ENCODE measurements around the gene GCN1.
"Not testable (repeated sequence)": the region's sequence is repeated elsewhere in the genome, so short reads cannot be mapped to it uniquely, and the experiment has no call there.

Gene GCN1

DNA sequence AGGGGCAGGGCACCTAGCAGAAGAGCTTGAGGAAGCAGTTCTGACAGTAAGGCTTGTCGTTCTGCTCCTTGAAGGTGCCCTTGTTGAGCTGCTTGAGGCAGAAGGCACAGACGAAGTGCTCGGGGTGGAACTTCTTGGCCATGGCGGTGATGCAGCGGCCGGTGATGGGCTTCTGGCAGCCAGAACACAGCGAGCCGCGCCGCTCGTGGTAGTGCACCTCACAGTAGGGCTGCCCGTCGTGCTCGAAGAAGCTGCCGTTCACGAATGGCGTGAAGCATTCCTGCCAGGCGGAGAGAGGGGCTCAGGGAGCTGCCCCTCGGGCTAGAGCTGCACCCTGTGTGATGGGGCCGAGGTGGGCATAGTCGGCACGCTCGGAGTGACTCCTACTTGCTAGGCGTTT, 17.8 kb upstream of the GCN1 start:
- DNase-seq: no peak

DNA sequence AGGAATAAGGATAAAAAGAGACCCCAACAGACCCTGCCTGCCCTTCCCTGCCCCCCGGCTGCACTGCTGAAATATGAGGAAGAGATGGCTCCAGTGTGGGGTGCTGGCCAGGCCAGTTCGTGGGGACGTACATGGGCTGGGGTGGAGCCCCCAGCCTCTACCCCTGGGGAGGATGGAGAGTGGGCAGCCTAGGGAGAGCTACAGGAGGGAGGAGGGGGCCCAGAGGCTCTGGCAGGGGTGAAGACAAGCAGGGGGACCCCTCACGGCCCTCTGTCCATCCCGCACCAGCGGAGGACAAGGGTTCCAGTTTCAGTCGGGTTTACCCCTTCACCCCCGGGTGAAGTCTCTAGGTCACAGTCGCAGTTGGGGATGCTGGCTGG, 17.4 kb upstream of the GCN1 start:
- DNase-seq: no peak

DNA sequence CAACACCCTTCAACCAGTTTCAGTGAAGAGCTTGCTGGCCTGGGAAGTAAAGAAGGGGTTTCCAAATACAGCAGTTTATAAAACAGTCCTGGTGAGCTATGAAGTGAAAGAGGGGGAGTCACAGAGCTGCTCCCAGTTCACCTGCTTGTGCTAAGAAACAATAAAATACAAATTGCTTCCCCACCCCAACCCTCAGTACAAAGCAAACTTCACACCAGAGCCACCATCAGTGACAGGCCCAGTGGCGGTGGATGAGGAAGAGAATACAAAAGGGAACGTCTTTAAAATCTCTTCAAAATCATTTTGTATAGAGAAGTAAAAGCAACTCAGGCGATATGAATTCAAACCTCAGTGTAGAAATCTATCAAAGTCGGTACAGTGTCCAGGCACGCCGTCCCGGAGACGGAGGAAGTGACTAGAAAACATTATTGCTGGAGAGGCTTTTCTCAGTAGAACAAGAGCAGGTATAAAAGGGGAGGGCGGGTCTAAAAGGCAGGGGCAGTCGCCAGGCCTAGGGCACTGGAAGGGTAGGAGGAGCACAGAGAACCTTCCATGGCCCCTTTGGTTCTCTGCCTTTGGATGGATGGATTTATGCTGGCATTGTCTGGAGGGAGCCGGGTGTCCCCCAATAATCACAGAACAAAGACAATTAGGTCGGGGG, 16.9 kb upstream of the GCN1 start:
- DNase-seq: no peak

DNA sequence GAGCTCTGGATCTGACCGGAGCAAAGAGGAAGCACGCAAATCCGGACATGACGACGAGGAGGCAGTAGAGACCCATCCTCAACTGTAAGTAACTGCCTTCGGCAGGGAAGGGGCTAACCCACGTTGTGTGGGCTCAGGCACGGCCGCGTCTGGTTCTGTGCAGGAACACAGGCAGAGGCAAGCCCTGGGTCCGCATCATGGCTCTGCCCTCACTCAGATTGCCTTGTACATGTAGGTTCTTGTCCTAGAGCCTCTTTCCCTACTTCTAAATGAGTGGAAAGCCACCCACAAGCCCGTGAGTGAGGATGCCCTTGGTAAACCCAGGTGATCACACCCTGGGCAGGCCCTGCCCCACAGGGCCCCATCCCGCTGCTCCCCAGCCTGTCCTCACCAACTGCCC, 15.3 kb upstream of the GCN1 start:
- DNase-seq: no peak

DNA sequence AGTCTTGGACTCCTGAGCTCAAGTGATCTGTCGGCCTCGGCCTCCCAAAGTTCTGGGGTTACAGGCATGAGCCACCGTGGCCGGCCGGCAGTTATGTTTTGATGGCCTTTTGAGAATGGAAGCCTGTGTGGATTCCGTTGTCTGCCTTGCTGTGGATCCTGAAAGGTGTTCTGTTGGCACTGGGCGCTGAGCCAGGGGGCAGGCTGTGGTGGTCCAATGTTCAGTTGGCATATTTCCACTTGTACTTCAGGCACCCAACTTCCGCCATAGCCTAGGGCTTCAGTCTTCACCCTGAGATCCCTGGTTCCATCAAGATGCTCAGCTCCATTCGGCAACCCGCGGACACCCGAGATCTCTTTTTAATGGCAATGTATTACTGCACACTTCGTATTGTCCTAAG, 12.7 kb upstream of the GCN1 start:
- no peak for DNase-seq

DNA sequence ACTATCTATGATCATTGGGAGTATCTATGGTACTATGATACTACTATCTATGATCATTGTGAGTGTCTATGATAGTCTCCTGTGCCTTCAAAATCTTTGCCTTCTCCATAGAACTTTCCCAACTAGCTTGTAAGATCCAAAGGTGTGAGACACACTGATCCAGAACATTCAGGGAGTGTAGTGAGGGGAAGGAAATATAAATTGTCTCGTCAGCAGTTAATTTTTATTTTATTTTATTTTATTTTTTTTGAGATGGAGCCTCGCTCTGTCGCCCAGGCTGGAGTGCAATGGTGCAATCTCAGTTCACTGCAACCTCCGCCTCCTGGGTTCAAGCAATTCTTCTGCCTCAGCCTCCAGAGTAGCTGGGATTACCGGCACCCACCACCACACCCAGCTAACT, 12.3 kb upstream of the GCN1 start:
- not testable (repeated sequence) for DNase-seq

DNA sequence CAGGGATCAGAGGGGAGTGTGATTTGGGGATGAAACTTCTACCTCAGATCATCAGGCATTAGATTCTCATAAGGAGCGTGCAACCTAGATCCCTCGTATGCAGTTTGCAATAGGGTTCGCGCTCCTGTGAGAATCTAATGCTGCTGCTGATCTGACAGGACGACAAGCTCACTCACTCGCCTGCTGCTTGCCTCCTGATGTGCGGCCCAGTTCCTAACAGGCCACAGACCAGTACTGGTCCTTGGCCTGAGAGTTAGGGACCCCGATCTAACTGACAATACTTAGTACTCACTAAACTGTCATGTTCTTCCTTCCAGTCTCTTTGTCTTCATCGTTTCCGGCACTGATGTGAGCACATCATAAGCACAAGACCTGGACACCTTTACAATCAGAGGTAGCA, 11.7 kb upstream of the GCN1 start:
- no peak for DNase-seq

DNA sequence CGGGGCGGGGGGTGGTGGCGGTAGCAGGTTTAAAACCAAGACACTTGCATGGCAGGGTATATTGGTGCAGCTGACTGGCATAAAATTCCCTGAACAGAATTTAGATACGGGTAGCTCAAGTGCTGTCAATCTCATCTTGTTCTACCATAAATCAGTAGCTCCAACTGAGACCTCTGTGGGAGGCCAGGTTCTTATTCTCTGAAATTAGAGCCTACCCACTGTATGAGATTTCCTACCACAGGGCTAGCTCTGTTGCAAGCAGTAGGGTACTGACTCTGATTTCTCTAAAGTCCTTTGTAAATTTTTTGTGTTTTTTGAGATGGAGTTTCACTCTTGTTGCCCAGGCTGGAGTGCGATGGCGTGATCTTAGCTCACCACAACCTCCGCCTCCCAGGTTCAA, 9.7 kb upstream of the GCN1 start:
- DNase-seq: no peak

DNA sequence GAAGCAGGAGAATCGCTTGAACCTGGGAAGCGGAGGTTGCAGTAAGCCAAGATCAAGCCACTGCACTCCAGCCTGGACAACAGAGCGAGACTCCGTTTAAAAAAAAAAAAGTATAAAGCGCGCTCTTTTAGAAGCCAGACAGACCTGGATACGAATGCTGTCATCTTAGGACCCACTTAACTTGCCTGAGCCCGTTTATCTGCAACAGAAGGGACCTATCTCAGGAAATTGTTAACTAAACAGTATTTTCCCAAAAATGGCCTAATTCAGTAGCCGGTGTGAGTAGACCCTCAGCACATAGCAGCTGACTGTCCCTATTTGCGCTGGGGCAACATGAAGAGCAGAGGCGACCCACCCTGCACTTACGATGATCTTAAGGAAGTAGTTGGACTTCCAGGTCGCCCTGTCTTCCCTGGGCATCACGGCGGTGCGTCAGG, 5.9 kb upstream of the GCN1 start:
- no peak for DNase-seq

DNA sequence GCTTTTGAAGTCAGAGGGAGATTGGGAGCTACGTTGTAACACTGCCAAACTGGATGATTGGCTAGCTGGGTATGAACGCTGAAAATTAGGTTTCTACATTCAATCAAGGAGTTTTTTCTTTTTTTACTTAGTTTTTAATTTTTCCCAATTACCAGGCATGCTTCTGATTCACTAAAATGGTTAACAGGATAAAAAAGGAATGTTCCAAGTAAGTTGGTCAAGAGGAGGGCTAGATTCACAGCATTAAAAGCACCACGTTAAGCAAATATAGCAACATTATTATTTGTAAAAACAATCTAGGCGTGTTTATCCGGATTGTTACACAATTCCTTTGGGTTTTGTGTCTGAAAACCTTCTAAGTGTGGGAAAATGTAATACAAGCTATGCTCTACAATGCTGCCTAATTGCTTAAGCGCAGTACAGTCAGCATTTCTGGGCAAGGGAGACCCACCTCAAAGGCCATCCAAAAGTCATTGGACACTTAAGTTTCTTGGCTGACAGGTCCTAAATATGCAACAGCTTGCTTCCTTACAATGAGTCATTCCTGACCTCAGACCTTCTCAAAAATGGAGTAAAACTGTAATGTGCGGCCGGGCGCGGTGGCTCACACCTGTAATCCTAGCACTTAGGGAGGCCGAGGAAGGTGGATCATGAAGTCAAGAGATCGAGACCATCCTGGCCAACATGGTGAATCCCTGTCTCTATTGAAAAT, 5.2 kb upstream of the GCN1 start:
- no peak for DNase-seq

DNA sequence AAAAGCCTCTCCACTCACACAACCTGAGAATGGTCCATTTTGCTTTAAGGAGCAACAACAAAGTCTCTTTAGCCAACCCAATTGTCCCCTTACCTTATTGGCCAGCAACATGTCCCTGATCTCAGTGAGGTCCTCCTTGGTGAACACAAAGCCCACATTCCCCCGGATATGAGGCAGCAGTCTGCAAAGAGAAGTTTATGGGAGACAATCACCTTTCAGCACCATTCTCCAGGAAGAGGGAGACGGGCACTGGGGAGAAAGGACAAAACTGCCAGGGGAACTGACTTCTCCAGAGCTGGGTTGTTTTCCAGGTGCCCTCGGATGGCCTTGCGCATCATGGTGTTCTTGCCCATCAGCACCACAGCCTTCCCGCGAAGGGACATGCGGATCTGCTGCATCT, 4.5 kb upstream of the GCN1 start:
- DNase-seq: no peak

DNA sequence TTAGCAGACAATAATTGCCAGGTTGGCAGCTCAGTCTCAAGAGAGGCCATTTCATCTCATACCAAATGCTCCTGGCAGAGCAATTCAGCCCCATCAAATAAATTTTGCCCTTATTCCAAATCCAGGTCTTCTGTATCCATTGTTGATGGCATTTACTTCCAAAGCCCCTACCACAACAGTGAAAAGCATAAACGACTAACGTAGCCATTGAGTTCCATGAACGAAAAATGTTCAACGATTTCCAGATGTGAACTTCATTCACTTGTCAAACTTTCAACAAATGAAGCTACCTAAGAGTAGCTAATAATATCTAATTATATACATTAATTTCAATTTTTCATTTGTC, 3.0 kb upstream of the GCN1 start:
- DNase-seq: no peak

DNA sequence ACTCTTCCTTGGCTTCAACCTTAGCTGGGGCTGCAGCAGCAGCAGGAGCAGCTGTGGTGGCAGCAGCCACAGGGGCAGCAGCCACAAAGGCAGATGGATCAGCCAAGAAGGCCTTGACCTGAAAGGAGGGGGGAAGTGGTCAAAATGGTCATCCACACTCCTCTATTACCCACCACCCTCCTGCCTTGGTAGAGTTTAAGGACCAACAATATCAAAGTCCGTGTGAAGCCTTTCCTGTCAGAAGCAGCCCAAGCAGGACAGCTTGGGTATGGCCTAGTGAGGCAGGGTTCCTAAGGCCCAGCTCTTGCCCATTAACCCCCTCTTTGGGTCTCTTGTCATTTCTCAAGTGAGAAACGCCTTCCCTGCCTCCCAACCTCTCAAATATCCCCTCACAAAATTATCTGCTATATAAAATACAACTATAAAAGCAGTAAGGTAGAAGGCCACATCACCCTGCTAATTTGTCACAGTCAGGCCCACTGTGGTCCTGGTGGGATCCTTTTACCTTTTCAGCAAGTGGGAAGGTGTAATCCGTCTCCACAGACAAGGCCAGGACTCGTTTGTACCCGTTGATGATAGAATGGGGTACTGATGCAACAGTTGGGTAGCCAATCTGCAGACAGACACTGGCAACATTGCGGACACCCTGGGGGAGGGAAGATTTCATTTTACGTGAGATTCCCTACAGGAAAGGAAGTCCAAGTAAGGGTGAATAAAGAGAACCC, 2.5 kb upstream of the GCN1 start:
- DNase-seq: not testable (repeated sequence)

DNA sequence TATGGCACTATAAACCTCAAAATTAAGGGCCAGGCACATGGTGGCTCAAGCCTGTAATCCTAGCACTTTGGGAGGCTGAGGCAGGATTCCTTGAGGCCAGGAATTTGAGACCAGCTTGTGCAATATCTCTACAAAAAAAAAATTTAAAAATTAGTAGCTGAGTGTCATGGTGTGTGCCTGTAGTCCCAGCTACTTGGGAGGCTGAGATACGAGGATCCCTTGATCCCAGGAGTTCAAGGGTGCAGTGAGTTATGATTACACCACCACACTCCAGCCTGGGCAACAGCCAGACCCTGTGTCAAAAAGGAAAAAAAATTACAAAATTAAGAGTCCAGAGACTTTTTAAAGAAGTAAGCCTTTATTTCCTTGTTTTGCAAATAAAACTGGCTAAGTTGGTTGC, 1.8 kb upstream of the GCN1 start:
- DNase-seq: no peak

DNA sequence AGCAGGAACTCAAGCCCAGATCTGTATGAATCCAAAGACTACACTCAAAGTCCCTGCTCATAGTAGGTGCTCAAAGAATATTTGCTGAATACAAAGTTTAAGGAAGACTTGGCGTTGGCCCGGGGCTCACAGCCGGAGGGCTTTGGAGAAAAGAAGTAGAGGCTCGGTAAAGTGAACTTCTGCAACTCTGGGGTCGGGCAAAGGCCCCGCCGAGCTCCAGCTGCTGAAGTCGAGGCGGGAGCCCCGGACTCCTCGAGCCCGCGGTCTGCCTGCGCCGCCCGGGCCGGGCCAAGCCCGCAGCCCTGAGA, 335 bp downstream of the GCN1 start:
- no peak for DNase-seq

DNA sequence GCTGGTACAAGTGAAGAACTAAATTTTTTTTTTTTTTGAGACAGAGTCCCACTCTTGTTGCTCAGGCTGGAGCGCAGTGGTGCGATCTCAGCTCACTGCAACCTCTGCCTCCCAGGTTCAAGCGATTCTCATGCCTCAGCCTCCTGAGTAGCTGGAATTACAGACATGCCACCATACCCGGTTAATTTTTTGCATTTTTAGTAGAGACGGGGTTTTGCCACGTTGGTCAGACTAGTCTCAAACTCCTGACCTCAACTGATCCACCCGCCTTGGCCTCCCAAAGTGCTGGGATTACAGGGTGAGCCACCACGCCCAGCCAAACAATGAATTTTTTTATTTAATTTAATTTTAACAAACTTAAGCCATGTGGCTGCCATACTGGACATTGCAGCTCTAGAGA, 1.2 kb downstream of the GCN1 start:
- DNase-seq: not testable (repeated sequence)

DNA sequence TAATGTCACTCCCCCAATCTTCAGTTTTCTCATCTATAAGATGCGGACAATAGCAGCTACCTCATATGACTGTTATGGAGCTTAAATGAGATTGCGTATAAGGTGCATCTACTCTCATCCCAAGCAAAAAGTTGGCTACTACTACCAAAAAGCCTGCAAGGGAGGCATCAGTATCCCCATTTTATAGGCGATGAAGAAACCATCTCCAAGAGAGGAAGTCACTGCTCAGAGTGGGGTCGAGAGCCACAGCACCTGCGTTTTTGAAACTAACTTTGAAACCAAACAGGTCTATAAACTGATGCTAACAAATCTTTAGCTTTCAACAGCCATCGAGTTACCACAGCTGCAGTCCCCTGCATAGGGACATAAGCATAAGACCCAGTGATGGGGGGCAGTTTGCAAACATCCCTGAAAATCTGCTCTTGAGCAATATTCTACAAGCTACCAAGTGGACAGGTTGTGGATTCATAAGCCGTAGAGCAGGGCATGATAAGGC, 3.5 kb downstream of the GCN1 start:
- no peak for DNase-seq

DNA sequence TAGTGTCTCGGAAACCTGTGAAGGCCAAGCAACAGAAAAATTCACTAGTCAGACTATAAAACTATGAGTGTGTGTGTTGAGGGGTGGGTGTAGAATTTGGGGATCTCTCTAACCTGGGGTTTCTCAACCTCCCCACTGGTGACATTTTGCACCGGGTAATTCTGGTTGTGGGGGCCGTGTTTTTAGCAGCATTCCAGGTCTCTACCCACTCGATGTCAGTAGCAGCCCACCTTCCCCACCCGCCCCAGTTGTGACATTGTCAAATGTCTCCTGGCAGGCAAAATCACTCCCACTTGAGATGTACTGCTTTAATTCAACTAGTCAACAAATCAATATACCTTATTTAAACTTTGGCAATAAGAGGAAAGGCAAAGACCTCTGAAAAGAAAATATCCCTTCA, 4.1 kb downstream of the GCN1 start:
- no peak for DNase-seq

DNA sequence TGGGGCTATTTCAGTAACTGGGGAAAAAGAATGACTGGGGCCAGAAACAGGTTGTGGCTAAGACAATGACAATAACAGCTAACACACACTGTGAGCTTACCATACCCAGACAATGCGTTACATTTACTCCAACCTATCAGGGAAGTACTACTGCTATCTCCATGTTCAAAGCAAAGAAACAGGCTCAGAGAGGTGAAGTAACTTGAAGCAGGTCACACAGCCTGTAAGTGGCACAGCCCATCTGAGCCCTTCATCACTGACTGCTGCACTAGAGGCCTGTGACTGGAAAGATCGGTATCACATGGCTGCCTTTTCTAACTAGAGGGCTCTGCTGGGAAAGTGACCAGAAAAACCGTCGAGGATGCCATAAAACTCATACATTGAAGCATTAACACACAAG, 7.9 kb downstream of the GCN1 start:
- DNase-seq: no peak

DNA sequence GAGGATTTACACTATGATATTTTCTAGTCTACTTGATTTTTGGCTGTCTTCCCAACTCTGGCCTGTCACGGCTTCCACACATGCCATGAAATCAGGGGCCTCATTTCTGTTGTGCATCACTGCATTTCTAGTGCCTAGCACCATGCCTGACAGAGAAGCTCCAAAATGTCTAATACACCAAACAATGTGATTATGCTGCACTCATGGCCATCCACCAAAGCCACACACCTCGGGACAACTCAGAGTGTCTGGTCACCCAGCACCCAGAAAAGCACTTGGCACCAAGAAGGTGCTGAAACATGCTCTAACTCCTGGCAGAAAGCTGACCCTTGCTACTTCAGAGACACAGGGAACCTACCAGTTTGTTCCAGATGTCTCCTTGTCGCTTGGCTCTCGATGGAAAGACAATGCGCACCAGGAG, 11.3 kb downstream of the GCN1 start:
- DNase-seq: no peak

DNA sequence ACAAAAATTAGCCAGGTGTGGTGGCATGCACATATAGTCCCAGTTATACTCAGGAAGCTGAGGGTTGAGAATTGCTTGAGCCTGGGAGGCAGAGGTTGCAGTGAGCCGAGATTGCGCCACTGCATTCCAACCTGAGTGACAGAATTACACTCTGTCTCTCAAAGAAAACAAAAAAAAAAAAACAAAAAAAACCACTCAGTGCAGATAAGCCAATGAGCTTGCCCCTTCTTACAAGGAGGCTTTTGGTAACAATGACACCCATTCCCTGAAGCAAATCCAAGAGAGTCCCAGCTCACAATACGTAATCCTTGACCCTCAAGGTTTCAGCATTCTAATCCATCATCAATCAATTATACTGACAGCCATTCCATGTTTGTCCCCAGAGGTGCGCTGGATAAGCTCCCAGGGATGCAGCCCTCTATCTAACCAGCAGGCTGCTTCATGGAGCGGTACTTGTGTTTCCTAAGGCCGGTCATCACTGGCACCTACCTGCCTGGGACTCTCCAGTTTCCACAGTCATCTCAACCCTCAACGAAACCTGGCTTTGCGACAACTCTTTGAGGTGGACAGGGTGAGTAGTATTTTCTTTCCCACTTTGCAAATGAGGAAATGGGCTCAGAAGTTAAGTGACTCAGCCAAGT, 12.4 kb downstream of the GCN1 start:
- no peak for DNase-seq

DNA sequence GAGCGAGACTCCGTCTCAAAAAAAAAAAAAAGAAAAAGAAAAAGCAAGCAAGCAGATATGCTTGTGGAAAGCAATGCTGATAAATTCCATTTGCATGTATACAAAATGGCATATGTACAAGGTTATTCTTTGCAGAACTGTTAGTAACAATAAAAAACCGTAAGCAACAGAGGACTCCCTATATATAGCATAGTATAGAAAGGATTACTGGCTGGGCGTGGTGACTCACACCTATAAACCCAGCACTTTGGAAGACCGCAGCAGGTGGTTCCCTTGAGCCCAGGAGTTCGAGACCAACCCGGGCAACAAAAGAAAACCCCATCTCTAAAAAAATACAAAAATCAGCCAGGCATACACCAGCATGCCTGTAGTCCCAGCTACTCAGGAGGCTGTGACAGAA, 13.5 kb downstream of the GCN1 start:
- DNase-seq: no peak

DNA sequence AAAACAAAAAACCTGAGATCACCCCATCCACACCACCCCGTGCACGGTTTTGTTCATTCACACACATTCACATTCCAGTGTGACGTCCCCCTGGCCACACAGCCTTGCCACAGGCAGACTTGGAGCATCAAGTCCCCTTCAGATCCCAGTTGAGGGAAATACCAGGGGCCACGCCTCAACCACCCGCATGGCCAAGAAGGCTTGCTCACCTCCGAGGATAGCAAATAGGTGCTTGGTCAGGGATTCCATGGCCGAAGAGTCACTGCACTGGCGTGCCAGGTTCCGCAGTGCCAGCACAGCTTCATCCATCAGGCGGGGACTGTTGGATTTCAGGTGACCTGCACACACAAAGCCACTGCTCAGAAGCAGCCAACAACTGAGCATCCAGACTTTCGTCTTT, 19.0 kb downstream of the GCN1 start:
- no peak for DNase-seq

DNA sequence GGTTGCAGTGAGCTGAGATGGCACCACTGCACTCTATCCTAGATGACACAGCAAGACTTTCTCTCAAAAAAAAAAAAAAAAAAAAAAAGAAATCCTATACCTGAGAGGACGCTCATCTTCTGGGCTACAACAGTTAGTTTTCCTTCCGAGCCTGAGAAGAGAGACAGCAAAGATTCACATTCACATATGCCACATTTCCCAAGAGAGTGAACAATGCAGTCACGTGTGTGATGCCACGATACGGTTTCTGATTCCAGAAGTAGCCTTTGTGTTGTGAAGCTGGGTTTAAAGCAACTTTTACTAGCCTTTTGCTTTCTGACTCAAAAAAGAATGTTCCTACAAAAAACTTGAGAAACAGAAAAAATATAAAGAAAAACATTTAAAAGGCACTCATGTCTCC, 19.5 kb downstream of the GCN1 start:
- no peak for DNase-seq
